Heart left ventricle (tissue), 16 donors: Measurements from ENCODE around the gene WDHD1. TPM values are rescaled to one million over a fixed set of nuclear protein-coding genes. Genes with fewer than 3 reads are reported as not detected.
A peak's percentile ranks its signal among the peaks of the same experiment; 100 is the strongest.

Source experiments
- ATAC-seq, 4 donors: fragments of 200-7000 bp; cut with Tn5 transposase; one replicate each; pipeline ENCODE4 v1.9.1; 2020 to 2022; ENCODE audit warnings: moderate library complexity in 4 of 4, mild to moderate bottlenecking in 3 of 4, moderate number of reproducible peaks in 1 of 4
- DNase-seq, 5 donors: peaks; one replicate each; pipeline ENCODE4 v3.0.0-alpha.2; 2020
- H3K27ac ChIP-seq, 12 donors: fragments of 200-600 bp; sonication (generic) in 4 of 12; one replicate each; pipeline versions ENCODE4 v1.5.0 to v1.8.0; 2016 to 2022; ENCODE audit warnings: mild to moderate bottlenecking in 2 of 12
- H3K27me3 ChIP-seq, 9 donors: fragments of 200-600 bp; sonication (generic) in 2 of 9; one replicate each; pipeline versions ENCODE4 v1.5.1 to v1.8.0; 2016 to 2022; ENCODE audit warnings: mild to moderate bottlenecking in 3 of 9
- H3K36me3 ChIP-seq, 9 donors: fragments of 200-600 bp; sonication (generic) in 2 of 9; one replicate each; pipeline versions ENCODE4 v1.5.0 to v1.8.0; 2018 to 2022; ENCODE audit warnings: mild to moderate bottlenecking in 2 of 9
- H3K4me1 ChIP-seq, 12 donors: fragments of 200-600 bp; sonication (generic) in 4 of 12; one replicate each; pipeline versions ENCODE4 v1.5.0 to v1.8.0; 2016 to 2022; ENCODE audit warnings: mild to moderate bottlenecking in 3 of 12
- H3K4me3 ChIP-seq, 12 donors: fragments of 200-600 bp; sonication (generic) in 4 of 12; one replicate each; pipeline versions ENCODE4 v1.5.0 to v1.8.0; 2017 to 2022; ENCODE audit warnings: mild to moderate bottlenecking in 9 of 12, moderate library complexity in 4 of 12
- H3K9me3 ChIP-seq, 12 donors: fragments of 200-600 bp; sonication (generic) in 4 of 12; one replicate each; pipeline versions ENCODE4 v1.5.0 to v1.8.0; 2016 to 2022; ENCODE audit warnings: mild to moderate bottlenecking in 1 of 12
- CTCF ChIP-seq, 12 donors: fragments of 200-600 bp; sonication (generic) in 4 of 12; IDR thresholded peaks; one replicate each; pipeline versions ENCODE4 v1.5.0 to v1.8.0; 2018 to 2022; ENCODE audit warnings: antibody characterized with exemption in 12 of 12, mild to moderate bottlenecking in 5 of 12
- POLR2A ChIP-seq, 2 donors: fragments of 450-650 bp; IDR thresholded peaks; one replicate each; pipeline ENCODE4 v1.6.1; 2017; ENCODE audit warnings: antibody characterized with exemption in 2 of 2, mild to moderate bottlenecking in 2 of 2, moderate library complexity in 2 of 2
- WGBS, 4 donors: extraction: QIAGEN DNeasy Blood & Tissue Kit in 2 of 4; methylation state at CpG; one replicate each; pipeline versions ENCODE4 v1.1.5 to v1.1.7; 2013 to 2018; 5-methylcytosine and 5-hydroxymethylcytosine counted together
- intact Hi-C, 10 donors: fragments of 100-400 bp; cut with DNase I; formaldehyde crosslinking; loops; one replicate each; pipeline versions ENCODE4 v1.11.1 to v1.14.2; 2022
- polyA plus RNA-seq, 2 donors: library from polyadenylated mRNA; stranded (reverse); fragments of 200-250 nt; gene quantifications; one replicate each; pipeline ENCODE4 v1.2.3, GENCODE V29; 2013
- total RNA-seq, 9 donors: library from RNA; depleted of rRNA in 2 of 9; stranded (reverse); fragments of >200 nt in 2 of 9; fragmentation: NEBNext Ultra II Directional in 3 of 9; extraction: Animal tissue kit (Norgen Biotek cat#: 25700) in 3 of 9; gene quantifications; one replicate each; pipeline versions ENCODE4 v1.1.0 to v1.2.4, GENCODE V29; 2016 to 2023
- donor health status: ischemic (EF 13 %, LVEDD 7.1; RV severe dilation, severe dysfunction).
- donor health status: healthy with polysubstance abuse.
- donor health status: DM: no; HTN: yes; CAD: no.
- donor health status: DM: no; HTN: no; CAD: no.
- donor health status: ischemic (EF 25% LVEDD 6.9; RV normal size, moderate dysfunction).
- donor health status: ischemic (EF 25% LVEDD 5.7; RV mildly dilated, moderate dysfunction).
- donor health status: healthy.
- donor health status: DM: yes; HTN: yes; CAD: no.
- donor health status: ischemic (EF 35%, LVEDD 5.7; RV mildly dilated, moderate dysfunction).
- donor health status: nonischemic (EF 11% LVEDD 7.7; RV severe dilation, severe dysfunction).
- donor health status: DM: yes; HTN: yes; CAD: no.
- donor health status: PGD.
- donor health status: ischemic (EF 29% LVEDD 5.4; RV normal size, mild dysfunction).
- donor health status: nonischemic (EF 23%, LVEDD 6.1; RV moderate dilation, normal function).

The WDHD1 gene
- total and polyA plus RNA-seq, 11 donors = 0.42 to 3.5 (median 1.4) TPM

- ATAC-seq (no peak), DNase-seq (no peak)
- Histone ChIP-seq H3K36me3 (no peaks in the 10 kb centered on the region), H3K27ac (peak overlapping the region in 1 of 12 donors; percentile 29), H3K4me3 (no peak overlapping the region), H3K9me3 (no peaks in the 10 kb centered on the region), H3K27me3 (no peaks in the 10 kb centered on the region), H3K4me1 (peaks cover 0 to 21% (median 0%) of the 10 kb centered on the region in 12 donors)
- intact Hi-C loops = no loop called here
- TF ChIP-seq POLR2A (IDR thresholded peaks at IDR 0.05) (no peak), CTCF (IDR thresholded peaks at IDR 0.05) (no peak)
- 77 to 90% (median 87%) methylated on average over 4 of the region's 4 CpGs for WGBS, 4 donors
Observed at GRCh38 chr14:54908190-54908589, 118.7 kb downstream of the WDHD1 start.

GRCh38 chr14:54906075-54906474 lies 120.8 kb downstream of the WDHD1 start:
- TF ChIP-seq POLR2A (IDR thresholded peaks at IDR 0.05) = no peak
- TF ChIP-seq CTCF (IDR thresholded peaks at IDR 0.05) = no peak
- ATAC-seq (no peak), DNase-seq (no peak)
- Histone ChIP-seq H3K27me3 (no peaks in the 10 kb centered on the region), H3K36me3 (no peaks in the 10 kb centered on the region), H3K9me3 (no peaks in the 10 kb centered on the region), H3K4me3 (no peak overlapping the region), H3K27ac (no peak overlapping the region), H3K4me1 (peaks cover 0 to 26% (median 1%) of the 10 kb centered on the region in 12 donors)
- intact Hi-C loops = no loop called here

- ATAC-seq (peak; percentile 85 to 97 (median 93)), DNase-seq (peak; percentile 59 to 85 (median 76))
- TF ChIP-seq CTCF (IDR thresholded peaks at IDR 0.05) = peak; percentile 36 to 75 (median 54)
- TF ChIP-seq POLR2A (IDR thresholded peaks at IDR 0.05) = peak in 1 of 2 donors; percentile 78
- 1 to 6% (median 2%) methylated on average over 16 to 83 of the region's 83 CpGs for WGBS, 4 donors
- Histone ChIP-seq H3K4me3 (peak within 1 kb of the TSS; percentile 61 to 97 (median 82)), H3K4me1 (peaks cover 0 to 29% (median 1%) of the 10 kb centered on the region in 12 donors), H3K27ac (peak within 1 kb of the TSS; percentile 62 to 91 (median 82)), H3K36me3 (no peaks in the 10 kb centered on the region), H3K27me3 (no peaks in the 10 kb centered on the region), H3K9me3 (no peaks in the 10 kb centered on the region)
- intact Hi-C loops = loop anchor here in 2 of 10 donors (5.0 kb wide), 3 partner anchors 90 to 335 kb away; partner anchors contain the start of gene SAMD4A (in 1 of the 2)
Observed at GRCh38 chr14:54902521-54903420, 124.1 kb downstream of the WDHD1 start, which contains the start of gene GCH1. Gene GCH1, minus strand, starts transcription at chr14:54902826. Its CDS starts 163 bp downstream, at chr14:54902663.

- Histone ChIP-seq H3K9me3 (no peaks in the 10 kb centered on the region), H3K4me3 (peak overlapping the region; percentile 61 to 97 (median 82)), H3K4me1 (peaks cover 0 to 26% (median 1%) of the 10 kb centered on the region in 12 donors), H3K27ac (peak overlapping the region; percentile 62 to 91 (median 82)), H3K36me3 (no peaks in the 10 kb centered on the region), H3K27me3 (no peaks in the 10 kb centered on the region)
- 0% methylated on average over 6 to 37 of the region's 37 CpGs for WGBS, 4 donors
- intact Hi-C loops = loop anchor here in 2 of 10 donors (5.0 kb wide), 3 partner anchors 90 to 335 kb away; partner anchors contain the start of gene SAMD4A (in 1 of the 2)
- DNase-seq (peak; percentile 70 to 86 (median 74)), ATAC-seq (peak; percentile 34 to 76 (median 72))
- TF ChIP-seq CTCF (IDR thresholded peaks at IDR 0.05) (peak in 1 of 12 donors; percentile 7), POLR2A (IDR thresholded peaks at IDR 0.05) (no peak)
Observed at GRCh38 chr14:54902143-54902520, 124.8 kb downstream of the WDHD1 start.
